SK-N-SH treated with all-trans-retinoic acid at 6 μM for 48 hours (cell line): Measurements from ENCODE around the gene HECA.
"Not testable (repeated sequence)": the region's sequence is repeated elsewhere in the genome, so short reads cannot be mapped to it uniquely, and the experiment has no call there.

Experiments
- ATAC-seq: fragments of 200-7000 bp; cut with Tn5 transposase; 3 replicates; pipeline ENCODE4 v1.9.1; 2020; ENCODE audit warnings: mild to moderate bottlenecking, moderate library complexity
- ARNTL ChIP-seq: fragments of 450-650 bp; formaldehyde crosslinking; IDR thresholded peaks from 2 replicates; pipeline ENCODE4 v1.5.0; 2020; ENCODE audit warnings: low read depth, mild to moderate bottlenecking, moderate library complexity, borderline replicate concordance
- BACH2 ChIP-seq: fragments of 250-450 bp; sonication (Bioruptor Pico); IDR thresholded peaks from 2 replicates; pipeline ENCODE4 v1.9.0; 2021; ENCODE audit warnings: mild to moderate bottlenecking, borderline replicate concordance
- CSDC2 ChIP-seq: fragments of 250-450 bp; sonication (Bioruptor Pico); IDR thresholded peaks from 2 replicates; pipeline ENCODE4 v1.5.0; 2020; ENCODE audit warnings: mild to moderate bottlenecking, moderate library complexity
- ESRRG ChIP-seq: fragments of 250-450 bp; sonication (Bioruptor Pico); IDR thresholded peaks from 2 replicates; pipeline ENCODE4 v1.6.1; 2021; ENCODE audit warnings: mild to moderate bottlenecking
- GLIS3 ChIP-seq: fragments of 250-450 bp; sonication (Bioruptor Pico); IDR thresholded peaks from 2 replicates; pipeline ENCODE4 v1.5.0; 2020; ENCODE audit warnings: mild to moderate bottlenecking, moderate library complexity
- ISL1 ChIP-seq: fragments of 250-450 bp; sonication (Bioruptor Pico); IDR thresholded peaks from 2 replicates; pipeline ENCODE4 v2.1.2; 2022; ENCODE audit warnings: mild to moderate bottlenecking, moderate library complexity
- OSR1 ChIP-seq: fragments of 250-450 bp; sonication (Bioruptor Pico); IDR thresholded peaks from 2 replicates; pipeline ENCODE4 v1.8.0; 2022; ENCODE audit warnings: moderate library complexity, mild to moderate bottlenecking, inconsistent platforms
- PPARA ChIP-seq: fragments of 250-450 bp; sonication (Bioruptor Pico); IDR thresholded peaks from 2 replicates; pipeline ENCODE4 v1.5.0; 2020; ENCODE audit warnings: mild to moderate bottlenecking, borderline replicate concordance
- RARB ChIP-seq: fragments of 250-450 bp; sonication (Bioruptor Pico); IDR thresholded peaks from 2 replicates; pipeline ENCODE4 v1.8.0; 2021; ENCODE audit warnings: mild to moderate bottlenecking, moderate library complexity
- SNAI2 ChIP-seq: fragments of 250-450 bp; sonication (Bioruptor Pico); IDR thresholded peaks from 2 replicates; pipeline ENCODE4 v1.5.0; 2020; ENCODE audit warnings: mild to moderate bottlenecking, moderate library complexity
- TOX ChIP-seq: fragments of 250-450 bp; sonication (Bioruptor Pico); IDR thresholded peaks from 2 replicates; pipeline ENCODE4 v1.8.0; 2021; ENCODE audit warnings: mild to moderate bottlenecking, moderate library complexity, borderline replicate concordance
- ZC3H10 ChIP-seq: fragments of 250-450 bp; sonication (Bioruptor Pico); IDR thresholded peaks from 2 replicates; pipeline ENCODE4 v1.5.1; 2021; ENCODE audit warnings: mild to moderate bottlenecking, moderate library complexity
- ZFP3 ChIP-seq: fragments of 250-450 bp; sonication (Bioruptor Pico); IDR thresholded peaks from 2 replicates; pipeline ENCODE4 v1.5.0; 2020; ENCODE audit warnings: mild to moderate bottlenecking, moderate library complexity
- ZFP30 ChIP-seq: fragments of 450-650 bp; formaldehyde crosslinking; IDR thresholded peaks from 2 replicates; pipeline ENCODE4 v1.5.0; 2022; ENCODE audit warnings: mild to moderate bottlenecking, moderate library complexity
- ZNF565 ChIP-seq: fragments of 450-650 bp; formaldehyde crosslinking; conservative IDR thresholded peaks from 2 replicates; pipeline ENCODE4 v1.5.0; 2020; ENCODE audit warnings: low read depth, mild to moderate bottlenecking, moderate library complexity
- ZNF70 ChIP-seq: fragments of 450-650 bp; formaldehyde crosslinking; IDR thresholded peaks from 2 replicates; pipeline ENCODE4 v1.5.0; 2020; ENCODE audit warnings: mild to moderate bottlenecking, moderate library complexity
- TF ChIP-seq, protein P1 (sequence below): fragments of 250-450 bp; sonication (Bioruptor Pico); IDR thresholded peaks from 2 replicates; pipeline ENCODE4 v1.5.1; 2020; ENCODE audit warnings: low read depth, mild to moderate bottlenecking, moderate library complexity
- TF ChIP-seq, protein P2 (sequence below): fragments of 250-450 bp; sonication (Bioruptor Pico); IDR thresholded peaks from 2 replicates; pipeline ENCODE4 v1.5.1; 2021; ENCODE audit warnings: mild to moderate bottlenecking, moderate library complexity
- TF ChIP-seq, protein P3 (sequence below): fragments of 250-450 bp; sonication (Bioruptor Pico); IDR thresholded peaks from 2 replicates; pipeline ENCODE4 v1.8.0; 2021; ENCODE audit warnings: low read depth, mild to moderate bottlenecking, moderate library complexity, borderline replicate concordance
- TF ChIP-seq, protein P4 (sequence below): fragments of 250-450 bp; sonication (Bioruptor Pico); IDR thresholded peaks from 2 replicates; pipeline ENCODE4 v1.8.0; 2020; ENCODE audit warnings: mild to moderate bottlenecking, moderate library complexity, borderline replicate concordance

The HECA gene

DNA sequence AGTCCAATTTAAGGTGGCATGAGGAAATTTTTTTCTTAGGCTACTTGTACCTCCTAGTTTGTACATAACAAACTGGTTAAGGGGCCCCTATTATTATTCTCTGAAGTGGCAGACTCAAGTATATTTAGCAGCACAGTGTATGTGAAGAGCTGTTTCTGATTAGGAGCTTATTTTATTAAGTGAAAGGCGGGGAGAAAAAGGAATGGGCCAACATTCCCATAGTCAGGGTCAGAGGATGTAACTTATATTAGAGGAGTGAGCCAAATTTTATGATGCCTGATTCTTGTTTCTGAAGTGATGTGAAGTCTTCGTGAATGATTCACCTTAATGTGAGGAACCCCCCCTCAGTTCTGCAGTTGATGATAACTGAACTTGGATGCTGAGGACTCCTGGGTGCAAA lies 2.8 kb downstream of the HECA start:
- TF ChIP-seq SNAI2 (CRISPR knock-in tag) (no peak), CSDC2 (no peak)
- ATAC-seq, result no peak

DNA sequence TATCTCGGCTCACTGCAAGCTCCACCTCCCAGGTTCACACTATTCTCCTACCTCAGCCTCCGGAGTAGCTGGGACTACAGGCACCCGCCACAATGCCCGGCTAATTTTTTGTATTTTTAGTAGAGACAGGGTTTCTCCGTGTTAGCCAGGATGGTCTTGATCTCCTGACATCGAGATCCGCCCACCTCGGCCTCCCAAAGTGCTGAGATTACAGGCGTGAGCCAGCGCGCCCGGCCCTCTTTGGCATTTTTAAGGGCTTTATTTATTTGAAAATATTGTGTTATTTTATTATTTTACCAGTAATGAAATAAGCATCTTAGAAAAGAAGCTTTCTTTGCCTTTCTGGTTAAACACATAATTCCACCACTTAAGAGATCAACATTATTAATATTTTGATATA lies 6.0 kb downstream of the HECA start:
- ATAC-seq, result not testable (repeated sequence)

DNA sequence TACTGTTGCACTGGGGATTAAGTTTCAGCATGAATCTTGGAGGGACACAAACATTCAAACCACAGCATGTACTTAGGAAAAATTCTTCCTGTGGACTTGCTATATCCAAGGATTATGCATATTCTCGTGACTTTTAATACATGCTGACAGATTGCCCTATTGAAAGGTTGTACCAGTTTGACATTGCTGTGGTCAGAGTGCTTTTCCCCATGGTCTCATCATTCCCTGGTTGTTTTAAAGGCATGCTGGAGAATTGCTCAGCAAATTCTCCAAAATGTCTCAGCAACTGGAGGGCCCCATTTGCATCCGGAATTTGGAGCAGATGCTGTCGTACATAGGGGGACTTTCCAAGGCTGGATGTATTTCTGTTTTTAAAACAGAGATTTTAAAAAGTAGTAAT lies 7.4 kb downstream of the HECA start:
- ATAC-seq, result no peak
- TF ChIP-seq CSDC2, result no peak
- TF ChIP-seq ESRRG (CRISPR knock-in tag), result no peak
- no peak for TF ChIP-seq BACH2 (CRISPR knock-in tag)
- no peak for TF ChIP-seq GLIS3
- no peak for TF ChIP-seq ZFP30 (CRISPR knock-in tag)
- TF ChIP-seq ISL1 (CRISPR knock-in tag), result no peak
- TF ChIP-seq, protein P1, sequence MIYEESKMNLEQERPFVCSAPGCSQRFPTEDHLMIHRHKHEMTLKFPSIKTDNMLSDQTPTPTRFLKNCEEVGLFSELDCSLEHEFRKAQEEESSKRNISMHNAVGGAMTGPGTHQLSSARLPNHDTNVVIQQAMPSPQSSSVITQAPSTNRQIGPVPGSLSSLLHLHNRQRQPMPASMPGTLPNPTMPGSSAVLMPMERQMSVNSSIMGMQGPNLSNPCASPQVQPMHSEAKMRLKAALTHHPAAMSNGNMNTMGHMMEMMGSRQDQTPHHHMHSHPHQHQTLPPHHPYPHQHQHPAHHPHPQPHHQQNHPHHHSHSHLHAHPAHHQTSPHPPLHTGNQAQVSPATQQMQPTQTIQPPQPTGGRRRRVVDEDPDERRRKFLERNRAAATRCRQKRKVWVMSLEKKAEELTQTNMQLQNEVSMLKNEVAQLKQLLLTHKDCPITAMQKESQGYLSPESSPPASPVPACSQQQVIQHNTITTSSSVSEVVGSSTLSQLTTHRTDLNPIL (CRISPR knock-in tag), result no peak
- TF ChIP-seq OSR1 (CRISPR knock-in tag), result no peak
- TF ChIP-seq RARB, result no peak

DNA sequence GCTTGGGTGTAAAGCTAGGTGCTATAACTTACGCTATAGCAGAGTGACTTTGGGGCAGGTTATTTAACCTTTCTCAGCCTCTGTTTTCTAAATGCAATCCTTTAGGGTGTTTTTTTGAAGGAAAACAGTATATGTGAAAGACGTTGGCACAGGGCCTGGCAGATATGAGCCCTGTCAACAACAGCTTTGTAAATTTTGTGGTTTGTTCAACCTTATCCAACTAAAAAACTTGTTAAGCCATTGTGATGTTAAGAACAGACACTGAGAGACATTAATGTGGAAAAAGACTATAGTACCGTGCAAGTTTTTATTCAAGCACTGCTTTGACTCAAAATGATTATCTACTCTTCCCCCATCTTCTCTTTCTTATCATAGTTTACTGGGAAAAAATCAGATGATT lies 8.2 kb downstream of the HECA start:
- no peak for TF ChIP-seq ZC3H10 (CRISPR knock-in tag)
- no peak for TF ChIP-seq CSDC2
- TF ChIP-seq ARNTL (CRISPR knock-in tag), result no peak
- no peak for TF ChIP-seq ZNF70
- no peak for TF ChIP-seq ZNF565 (CRISPR knock-in tag)
- TF ChIP-seq ZFP3 (CRISPR knock-in tag), result no peak
- TF ChIP-seq RARB, result no peak
- no peak for TF ChIP-seq PPARA
- TF ChIP-seq, protein P2, sequence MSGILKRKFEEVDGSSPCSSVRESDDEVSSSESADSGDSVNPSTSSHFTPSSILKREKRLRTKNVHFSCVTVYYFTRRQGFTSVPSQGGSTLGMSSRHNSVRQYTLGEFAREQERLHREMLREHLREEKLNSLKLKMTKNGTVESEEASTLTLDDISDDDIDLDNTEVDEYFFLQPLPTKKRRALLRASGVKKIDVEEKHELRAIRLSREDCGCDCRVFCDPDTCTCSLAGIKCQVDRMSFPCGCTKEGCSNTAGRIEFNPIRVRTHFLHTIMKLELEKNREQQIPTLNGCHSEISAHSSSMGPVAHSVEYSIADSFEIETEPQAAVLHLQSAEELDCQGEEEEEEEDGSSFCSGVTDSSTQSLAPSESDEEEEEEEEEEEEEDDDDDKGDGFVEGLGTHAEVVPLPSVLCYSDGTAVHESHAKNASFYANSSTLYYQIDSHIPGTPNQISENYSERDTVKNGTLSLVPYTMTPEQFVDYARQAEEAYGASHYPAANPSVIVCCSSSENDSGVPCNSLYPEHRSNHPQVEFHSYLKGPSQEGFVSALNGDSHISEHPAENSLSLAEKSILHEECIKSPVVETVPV (CRISPR knock-in tag), result no peak
- TF ChIP-seq ISL1 (CRISPR knock-in tag), result no peak
- no peak for TF ChIP-seq TOX
- TF ChIP-seq, protein P3, sequence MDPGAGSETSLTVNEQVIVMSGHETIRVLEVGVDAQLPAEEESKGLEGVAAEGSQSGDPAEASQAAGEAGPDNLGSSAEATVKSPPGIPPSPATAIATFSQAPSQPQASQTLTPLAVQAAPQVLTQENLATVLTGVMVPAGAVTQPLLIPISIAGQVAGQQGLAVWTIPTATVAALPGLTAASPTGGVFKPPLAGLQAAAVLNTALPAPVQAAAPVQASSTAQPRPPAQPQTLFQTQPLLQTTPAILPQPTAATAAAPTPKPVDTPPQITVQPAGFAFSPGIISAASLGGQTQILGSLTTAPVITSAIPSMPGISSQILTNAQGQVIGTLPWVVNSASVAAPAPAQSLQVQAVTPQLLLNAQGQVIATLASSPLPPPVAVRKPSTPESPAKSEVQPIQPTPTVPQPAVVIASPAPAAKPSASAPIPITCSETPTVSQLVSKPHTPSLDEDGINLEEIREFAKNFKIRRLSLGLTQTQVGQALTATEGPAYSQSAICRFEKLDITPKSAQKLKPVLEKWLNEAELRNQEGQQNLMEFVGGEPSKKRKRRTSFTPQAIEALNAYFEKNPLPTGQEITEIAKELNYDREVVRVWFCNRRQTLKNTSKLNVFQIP (CRISPR knock-in tag), result no peak
- no peak for ATAC-seq

DNA sequence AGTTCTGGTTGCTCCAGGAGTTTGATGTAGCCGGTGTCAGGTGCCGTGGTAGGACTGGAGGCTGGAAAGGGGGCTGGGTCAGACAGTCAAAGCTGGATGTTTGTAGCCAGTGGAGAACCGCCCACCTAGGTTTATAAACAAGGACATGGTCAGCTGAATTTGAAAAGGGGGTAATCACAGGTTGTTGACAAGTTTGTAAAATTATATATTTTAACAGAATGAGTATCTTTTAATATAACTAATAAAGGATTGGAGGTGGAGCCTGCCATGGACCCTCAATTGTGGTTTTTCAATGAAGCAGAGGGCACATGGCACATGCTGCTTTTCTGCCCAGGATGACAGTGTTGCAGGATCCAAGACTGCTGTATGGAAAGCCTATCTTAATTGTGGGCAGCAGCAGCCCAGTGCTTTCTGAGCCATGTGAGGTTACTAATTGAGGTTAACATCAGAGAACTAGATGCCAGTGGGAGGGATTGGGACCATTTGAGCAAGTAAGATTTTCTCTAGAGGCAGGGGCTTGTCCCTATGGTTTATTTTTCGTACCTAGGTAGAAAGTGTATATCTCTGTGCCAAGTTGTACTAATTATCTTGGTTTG lies 9.7 kb downstream of the HECA start:
- TF ChIP-seq, protein P3 (CRISPR knock-in tag), result no peak
- no peak for TF ChIP-seq ARNTL (CRISPR knock-in tag)
- TF ChIP-seq BACH2 (CRISPR knock-in tag), result no peak
- no peak for TF ChIP-seq RARB
- TF ChIP-seq SNAI2 (CRISPR knock-in tag), result no peak
- no peak for TF ChIP-seq ESRRG (CRISPR knock-in tag)
- no peak for TF ChIP-seq OSR1 (CRISPR knock-in tag)
- TF ChIP-seq, protein P4, sequence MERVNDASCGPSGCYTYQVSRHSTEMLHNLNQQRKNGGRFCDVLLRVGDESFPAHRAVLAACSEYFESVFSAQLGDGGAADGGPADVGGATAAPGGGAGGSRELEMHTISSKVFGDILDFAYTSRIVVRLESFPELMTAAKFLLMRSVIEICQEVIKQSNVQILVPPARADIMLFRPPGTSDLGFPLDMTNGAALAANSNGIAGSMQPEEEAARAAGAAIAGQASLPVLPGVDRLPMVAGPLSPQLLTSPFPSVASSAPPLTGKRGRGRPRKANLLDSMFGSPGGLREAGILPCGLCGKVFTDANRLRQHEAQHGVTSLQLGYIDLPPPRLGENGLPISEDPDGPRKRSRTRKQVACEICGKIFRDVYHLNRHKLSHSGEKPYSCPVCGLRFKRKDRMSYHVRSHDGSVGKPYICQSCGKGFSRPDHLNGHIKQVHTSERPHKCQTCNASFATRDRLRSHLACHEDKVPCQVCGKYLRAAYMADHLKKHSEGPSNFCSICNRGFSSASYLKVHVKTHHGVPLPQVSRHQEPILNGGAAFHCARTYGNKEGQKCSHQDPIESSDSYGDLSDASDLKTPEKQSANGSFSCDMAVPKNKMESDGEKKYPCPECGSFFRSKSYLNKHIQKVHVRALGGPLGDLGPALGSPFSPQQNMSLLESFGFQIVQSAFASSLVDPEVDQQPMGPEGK (CRISPR knock-in tag), result no peak
- TF ChIP-seq, protein P2 (CRISPR knock-in tag), result no peak
- TF ChIP-seq, all 23 proteins: peak for 0
- ATAC-seq, result no peak
